GM18499 (cell line): Measurements from ENCODE around the gene COL18A1.
"Not testable (repeated sequence)": the region's sequence is repeated elsewhere in the genome, so short reads cannot be mapped to it uniquely, and the experiment has no call there.

ENCODE experiments used
- ATAC-seq: cut with Tn5 transposase; IDR thresholded peaks from one replicate; pipeline ENCODE4 v1.9.1; 2021; ENCODE audit warnings: moderate number of reproducible peaks; ENCODE audit not compliant: insufficient read depth, unreplicated experiment

The COL18A1 gene

GRCh38 chr21:45558044-45558721 is 153.2 kb downstream of the COL18A1 start:
- no peak for ATAC-seq

GRCh38 chr21:45559216-45560105 is 154.5 kb downstream of the COL18A1 start:
- no peak for ATAC-seq

GRCh38 chr21:45560106-45561021 is 155.4 kb downstream of the COL18A1 start:
- ATAC-seq: no peak

GRCh38 chr21:45561241-45561640 is 156.3 kb downstream of the COL18A1 start:
- ATAC-seq: not testable (repeated sequence)

GRCh38 chr21:45562402-45562801 is 157.4 kb downstream of the COL18A1 start:
- no peak for ATAC-seq

GRCh38 chr21:45562965-45563364 is 158.0 kb downstream of the COL18A1 start:
- no peak for ATAC-seq
